GM12878 (cell line): Measurements from ENCODE around the gene NME7. TPM values are rescaled to one million over a fixed set of nuclear protein-coding genes. Genes with fewer than 3 reads are reported as not detected.

Experiments
- EED ChIP-seq: sonication (generic); IDR thresholded peaks from 2 replicates; pipeline ENCODE4 v1.6.1; 2016; ENCODE audit warnings: antibody characterized with exemption, low read depth
- GATAD2B ChIP-seq: fragments of 450-650 bp; conservative IDR thresholded peaks from 2 replicates; pipeline ENCODE4 v1.6.1; 2017; ENCODE audit warnings: low read depth, mild to moderate bottlenecking, moderate library complexity
- IRF4 ChIP-seq: IDR thresholded peaks from 2 replicates; pipeline ENCODE4 v1.6.1; 2011; ENCODE audit warnings: low read depth, low read length
- POLR2AphosphoS2 ChIP-seq: IDR thresholded peaks from 2 replicates; pipeline ENCODE4 v1.6.1; 2011; ENCODE audit warnings: low read depth, mild to moderate bottlenecking, low read length, improper control_type of control experiment, moderate library complexity
- PRDM15 ChIP-seq: fragments of 450-650 bp; formaldehyde crosslinking; IDR thresholded peaks from 2 replicates; pipeline ENCODE4 v1.4.0; 2020; ENCODE audit warnings: mild to moderate bottlenecking, moderate library complexity
- SREBF2 ChIP-seq: IDR thresholded peaks from 2 replicates; pipeline ENCODE4 v1.6.1; 2012; ENCODE audit warnings: mild to moderate bottlenecking, low read length
- SRF ChIP-seq, 2 experiments: IDR thresholded peaks; 2 replicates each; pipeline ENCODE4 v1.6.1; 2011; ENCODE audit warnings: low read depth in 2 of 2, low read length in 2 of 2, mild to moderate bottlenecking in 1 of 2, moderate library complexity in 1 of 2
- STAT1 ChIP-seq: fragments of 450-650 bp; conservative IDR thresholded peaks from 2 replicates; pipeline ENCODE4 v1.6.1; 2014; ENCODE audit warnings: antibody characterized with exemption, mild to moderate bottlenecking
- STAT3 ChIP-seq: IDR thresholded peaks from 2 replicates; pipeline ENCODE4 v1.6.1; 2011; ENCODE audit warnings: low read depth, low read length, improper control_type of control experiment
- SUPT20H ChIP-seq: IDR thresholded peaks from 2 replicates; pipeline ENCODE4 v1.6.1; 2011; ENCODE audit warnings: low read depth, mild to moderate bottlenecking, low read length, moderate library complexity, borderline replicate concordance; ENCODE audit not compliant: control insufficient read depth
- ZBED1 ChIP-seq: IDR thresholded peaks from 2 replicates; pipeline ENCODE4 v1.6.1; 2016; ENCODE audit warnings: borderline replicate concordance
- ZNF622 ChIP-seq: fragments of 450-650 bp; IDR thresholded peaks from 2 replicates; pipeline ENCODE4 v1.6.1; 2017; ENCODE audit warnings: mild to moderate bottlenecking, inconsistent platforms
- polyA plus RNA-seq, 11 experiments: library from polyadenylated mRNA; depleted of rRNA in 4 of 11; unstranded in 6 of 11; stranded (reverse) in 5 of 11; fragments of >200 nt; fragmentation: Nextera tagmentation in 4 of 11; fragmentation: Illumina TruSeq in 1 of 11; extraction: Ambion mirVana in 4 of 11; extraction: Trizol in 1 of 11; gene quantifications; 1 replicate in 1 of 11; 2 replicates in 10 of 11; pipeline versions ENCODE4 v1.2.1 to v1.2.3, GENCODE V29; 2011 to 2016; ENCODE audit warnings: inconsistent platforms in 2 of 11, missing spikeins in 2 of 11, low read depth in 1 of 11
- total RNA-seq, 4 experiments: library from RNA; depleted of rRNA in 3 of 4; stranded (reverse); fragments of >200 nt in 3 of 4; fragmentation: Illumina TruSeq in 1 of 4; extraction: Trizol in 1 of 4; gene quantifications; 2 replicates each; pipeline versions ENCODE4 v1.2.1 to v1.2.3, GENCODE V29; 2013 to 2021
- TF ChIP-seq, protein P1 (sequence below): fragments of 450-650 bp; IDR thresholded peaks from 2 replicates; pipeline ENCODE4 v1.6.1; 2017; ENCODE audit warnings: antibody characterized with exemption, mild to moderate bottlenecking, moderate library complexity

Gene NME7
- total and polyA plus RNA-seq, 10 of the 15 experiments (the other 5 are each of a cell fraction or from before 2014, with no cell fraction given) = 1.5 to 15.6 (median 7.2) TPM

DNA sequence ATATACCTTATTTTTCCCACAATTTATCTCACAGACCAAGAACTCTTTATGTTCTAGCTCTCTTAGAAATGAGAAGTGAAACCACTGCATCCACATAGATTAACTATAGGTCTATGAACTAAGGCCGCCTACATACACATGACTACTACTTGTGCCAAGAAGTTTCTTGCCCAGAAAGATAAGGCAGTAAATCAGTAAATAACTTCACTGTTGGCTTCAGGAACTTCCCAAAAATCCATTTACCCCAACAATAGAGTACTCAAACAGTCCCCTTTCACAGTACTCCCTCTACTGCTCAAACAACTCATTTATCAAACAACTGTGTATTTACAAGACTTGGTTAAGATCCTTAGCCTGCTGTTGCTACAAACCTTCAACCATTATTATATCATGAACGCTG, 96.5 kb downstream of the NME7 start (continued):
- TF ChIP-seq PRDM15 (CRISPR knock-in tag) (no peak), SUPT20H (no peak), SRF (IDR thresholded peaks at IDR 0.05; ENCODE audit: low read depth in 2 of 2, low read length in 2 of 2) (no peak), EED (no peak), STAT1 (no peak), ZBED1 (no peak), STAT3 (no peak), GATAD2B (no peak), IRF4 (0 out of 2 replicates have a peak, but pooled peaks have one; percentile 16), ZNF622 (no peak), SREBF2 (no peak), POLR2AphosphoS2 (no peak)
- TF ChIP-seq, protein P1, sequence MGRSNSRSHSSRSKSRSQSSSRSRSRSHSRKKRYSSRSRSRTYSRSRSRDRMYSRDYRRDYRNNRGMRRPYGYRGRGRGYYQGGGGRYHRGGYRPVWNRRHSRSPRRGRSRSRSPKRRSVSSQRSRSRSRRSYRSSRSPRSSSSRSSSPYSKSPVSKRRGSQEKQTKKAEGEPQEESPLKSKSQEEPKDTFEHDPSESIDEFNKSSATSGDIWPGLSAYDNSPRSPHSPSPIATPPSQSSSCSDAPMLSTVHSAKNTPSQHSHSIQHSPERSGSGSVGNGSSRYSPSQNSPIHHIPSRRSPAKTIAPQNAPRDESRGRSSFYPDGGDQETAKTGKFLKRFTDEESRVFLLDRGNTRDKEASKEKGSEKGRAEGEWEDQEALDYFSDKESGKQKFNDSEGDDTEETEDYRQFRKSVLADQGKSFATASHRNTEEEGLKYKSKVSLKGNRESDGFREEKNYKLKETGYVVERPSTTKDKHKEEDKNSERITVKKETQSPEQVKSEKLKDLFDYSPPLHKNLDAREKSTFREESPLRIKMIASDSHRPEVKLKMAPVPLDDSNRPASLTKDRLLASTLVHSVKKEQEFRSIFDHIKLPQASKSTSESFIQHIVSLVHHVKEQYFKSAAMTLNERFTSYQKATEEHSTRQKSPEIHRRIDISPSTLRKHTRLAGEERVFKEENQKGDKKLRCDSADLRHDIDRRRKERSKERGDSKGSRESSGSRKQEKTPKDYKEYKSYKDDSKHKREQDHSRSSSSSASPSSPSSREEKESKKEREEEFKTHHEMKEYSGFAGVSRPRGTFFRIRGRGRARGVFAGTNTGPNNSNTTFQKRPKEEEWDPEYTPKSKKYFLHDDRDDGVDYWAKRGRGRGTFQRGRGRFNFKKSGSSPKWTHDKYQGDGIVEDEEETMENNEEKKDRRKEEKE = no peak
